DOHH2 (cell line): ENCODE data around the gene EDEM3.

Experiments
- EZH2phosphoT487 ChIP-seq: fragments of 200-600 bp; sonication (generic); IDR thresholded peaks from 2 replicates; pipeline ENCODE4 v1.6.1; 2017; ENCODE audit warnings: borderline replicate concordance, mild to moderate bottlenecking, antibody characterized with exemption, low read length, moderate library complexity, mixed read lengths
- TF ChIP-seq, protein P1 (sequence below): fragments of 200-600 bp; sonication (generic); IDR thresholded peaks from one replicate; pipeline ENCODE4 v1.5.1; 2014; ENCODE audit warnings: antibody characterized with exemption, mild to moderate bottlenecking, low read depth, low read length; ENCODE audit not compliant: poor library complexity, severe bottlenecking

- TF ChIP-seq, protein P1, sequence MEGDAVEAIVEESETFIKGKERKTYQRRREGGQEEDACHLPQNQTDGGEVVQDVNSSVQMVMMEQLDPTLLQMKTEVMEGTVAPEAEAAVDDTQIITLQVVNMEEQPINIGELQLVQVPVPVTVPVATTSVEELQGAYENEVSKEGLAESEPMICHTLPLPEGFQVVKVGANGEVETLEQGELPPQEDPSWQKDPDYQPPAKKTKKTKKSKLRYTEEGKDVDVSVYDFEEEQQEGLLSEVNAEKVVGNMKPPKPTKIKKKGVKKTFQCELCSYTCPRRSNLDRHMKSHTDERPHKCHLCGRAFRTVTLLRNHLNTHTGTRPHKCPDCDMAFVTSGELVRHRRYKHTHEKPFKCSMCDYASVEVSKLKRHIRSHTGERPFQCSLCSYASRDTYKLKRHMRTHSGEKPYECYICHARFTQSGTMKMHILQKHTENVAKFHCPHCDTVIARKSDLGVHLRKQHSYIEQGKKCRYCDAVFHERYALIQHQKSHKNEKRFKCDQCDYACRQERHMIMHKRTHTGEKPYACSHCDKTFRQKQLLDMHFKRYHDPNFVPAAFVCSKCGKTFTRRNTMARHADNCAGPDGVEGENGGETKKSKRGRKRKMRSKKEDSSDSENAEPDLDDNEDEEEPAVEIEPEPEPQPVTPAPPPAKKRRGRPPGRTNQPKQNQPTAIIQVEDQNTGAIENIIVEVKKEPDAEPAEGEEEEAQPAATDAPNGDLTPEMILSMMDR = no peak
- no peak for TF ChIP-seq EZH2phosphoT487
Measured at GRCh38 chr1:184649451-184649888, 105.2 kb downstream of the EDEM3 start.
